NCI-H1092 (cell line): Measurements from ENCODE around the gene CCR8.
"Not testable (repeated sequence)": the region's sequence is repeated elsewhere in the genome, so short reads cannot be mapped to it uniquely, and the experiment has no call there.

Experiments used
- DNase-seq: peaks from one replicate; lab custom pipeline; 2025; lab: John Stamatoyannopoulos, UW

Gene CCR8

DNA sequence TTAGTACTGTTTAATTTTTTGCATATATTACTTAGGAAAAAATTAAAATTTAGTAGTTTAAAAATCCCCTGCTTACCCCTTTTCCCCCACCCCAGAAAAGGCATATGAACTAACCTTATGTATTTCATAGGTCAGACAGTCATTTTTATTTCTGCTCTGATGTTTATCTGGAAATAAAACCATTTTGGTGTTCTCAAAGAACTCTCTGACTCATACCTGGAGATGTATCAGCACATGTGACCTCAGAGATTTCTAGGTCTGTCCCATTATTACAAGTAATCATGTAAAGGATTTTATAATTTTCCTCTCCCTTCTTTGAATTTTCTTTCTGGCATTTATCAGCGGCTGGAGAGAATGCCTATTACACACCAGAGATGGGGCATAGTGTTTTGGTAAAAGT is 14.1 kb upstream of the CCR8 start:
- no peak for DNase-seq

GRCh38 chr3:39317571-39318169 is 11.8 kb upstream of the CCR8 start:
- DNase-seq = no peak

DNA sequence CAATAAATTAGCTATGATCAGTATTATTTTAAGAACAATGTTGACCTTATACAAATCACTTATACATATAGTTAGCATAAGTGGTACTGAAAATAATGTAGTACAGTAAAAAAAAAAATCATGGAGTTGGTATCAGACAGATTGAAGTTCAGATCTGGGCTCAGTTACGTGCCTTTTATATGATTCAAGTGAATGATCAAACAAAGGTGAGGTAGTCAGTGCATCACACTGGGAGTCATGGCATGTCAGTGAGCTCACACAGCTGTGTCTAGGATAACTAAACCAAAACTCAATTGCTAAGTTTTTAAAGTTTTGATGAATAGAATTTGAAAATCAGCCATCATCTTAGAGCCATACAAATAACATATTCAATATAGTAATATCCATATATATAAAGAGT is 11.2 kb upstream of the CCR8 start:
- no peak for DNase-seq

GRCh38 chr3:39319249-39319648 is 10.3 kb upstream of the CCR8 start:
- no peak for DNase-seq

DNA sequence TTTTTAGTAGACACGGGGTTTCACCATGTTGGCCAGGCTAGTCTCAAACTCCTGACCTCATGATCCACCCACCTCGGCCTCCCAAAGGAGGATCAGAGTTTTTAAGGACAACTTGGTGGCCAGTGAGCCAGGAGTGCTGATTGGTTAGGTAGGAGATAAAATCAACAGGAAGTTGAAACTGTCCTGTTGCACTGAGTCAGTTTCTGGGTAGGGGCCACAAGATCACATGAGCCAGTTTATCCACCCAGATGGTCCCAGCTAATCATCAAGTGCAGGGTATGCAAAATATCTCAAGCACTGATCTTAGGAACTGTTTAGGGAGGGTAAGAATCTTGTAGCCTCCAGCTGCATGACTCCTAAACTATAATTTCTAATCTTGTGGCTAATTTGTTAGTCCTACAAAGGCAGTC is 7.9 kb upstream of the CCR8 start:
- not testable (repeated sequence) for DNase-seq

DNA sequence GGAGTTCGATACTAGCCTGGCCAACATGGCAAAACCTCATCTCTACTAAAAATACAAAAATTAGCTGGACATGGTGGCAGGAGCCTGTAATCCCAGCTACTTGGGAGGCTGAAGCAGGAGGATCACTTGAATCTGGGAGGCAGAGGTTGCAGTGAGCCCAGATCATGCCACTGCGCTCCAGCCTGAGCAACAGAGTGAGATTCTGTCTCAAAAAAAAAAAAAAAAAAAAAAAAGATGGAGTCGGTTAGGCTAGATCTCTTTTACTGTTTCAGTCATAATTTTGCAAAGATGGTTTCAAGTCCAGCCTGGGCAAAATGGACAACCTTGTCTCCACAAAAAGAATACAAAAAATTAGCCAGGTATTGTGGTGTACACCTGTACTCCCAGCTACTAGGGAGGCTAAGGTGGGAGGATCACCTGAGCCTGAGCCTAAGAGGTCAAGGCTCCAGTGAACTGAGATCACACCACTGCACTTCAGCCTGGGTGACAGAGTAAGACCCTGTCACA is 7.2 kb upstream of the CCR8 start:
- not testable (repeated sequence) for DNase-seq

GRCh38 chr3:39322936-39323335 is 6.6 kb upstream of the CCR8 start:
- no peak for DNase-seq

DNA sequence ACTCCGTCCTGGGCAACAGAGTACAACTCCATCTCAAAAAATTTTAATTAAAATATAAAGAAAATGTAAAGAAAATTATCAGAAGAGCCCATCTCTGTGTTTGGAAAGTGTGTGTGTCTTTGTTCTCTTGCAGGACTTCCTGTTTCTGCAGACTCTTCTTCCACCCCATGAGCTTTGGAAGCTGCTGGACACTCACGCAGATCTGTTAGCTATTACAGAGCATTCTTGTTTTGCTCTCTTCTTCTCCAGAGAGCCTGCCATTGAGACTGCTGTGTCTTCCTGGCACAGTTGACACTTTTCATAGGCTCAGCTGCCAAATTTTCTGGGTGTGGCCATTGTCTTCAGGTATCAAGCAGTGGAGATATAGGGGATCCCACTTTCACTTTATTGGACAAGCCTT is 6.0 kb upstream of the CCR8 start:
- no peak for DNase-seq

DNA sequence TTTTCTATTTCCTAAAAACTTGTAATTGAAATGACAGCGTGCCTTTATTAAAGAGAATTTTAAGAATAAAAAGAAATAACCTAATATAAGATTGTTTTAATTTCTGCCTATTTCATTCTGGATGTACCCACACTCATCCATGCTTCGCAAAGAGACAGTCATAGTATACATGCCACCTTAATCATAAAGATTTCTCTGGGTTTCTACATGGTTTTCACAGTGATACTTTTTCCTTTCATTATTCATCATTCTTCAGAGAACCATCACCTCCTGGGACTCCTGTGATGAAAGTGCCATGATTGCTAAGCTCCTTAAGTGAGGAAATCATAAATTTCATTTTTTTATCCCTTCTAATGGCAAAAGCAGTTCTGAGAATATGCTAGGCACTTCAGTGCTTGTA is 4.3 kb upstream of the CCR8 start:
- DNase-seq = no peak

DNA sequence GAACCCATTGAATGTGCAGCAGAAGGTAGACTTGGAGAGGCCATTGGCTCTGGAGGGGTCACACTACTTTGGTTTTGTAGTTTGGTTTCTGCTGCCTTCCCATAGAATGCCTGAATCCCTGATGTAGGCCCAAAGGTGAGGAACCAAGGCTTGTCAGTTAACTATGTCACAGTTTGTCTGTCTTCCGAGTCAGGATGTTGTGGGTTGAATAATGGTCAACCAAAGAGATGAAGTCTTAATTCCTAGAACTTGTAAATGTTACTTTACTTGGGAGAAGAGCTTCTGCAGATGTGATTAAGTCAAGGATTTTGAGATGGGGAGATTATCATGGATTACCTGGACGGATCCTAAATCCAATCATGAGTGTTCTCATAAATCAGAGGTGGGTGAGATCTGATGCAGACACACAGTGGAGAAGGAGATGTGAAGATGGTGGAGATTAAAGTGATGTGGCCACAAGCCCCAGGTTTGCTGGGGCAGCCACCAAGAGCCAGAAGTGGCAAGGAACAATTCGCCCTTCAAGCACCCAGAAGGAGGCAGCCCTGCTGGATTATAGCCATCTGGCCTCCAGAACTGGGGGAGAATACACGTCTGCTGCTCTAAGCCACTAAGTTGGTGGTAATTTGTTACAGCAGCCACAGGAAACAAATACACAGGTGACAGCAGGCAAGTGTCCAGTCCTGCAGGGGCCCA is 2.3 kb upstream of the CCR8 start:
- no peak for DNase-seq

- DNase-seq = no peak
Measured at GRCh38 chr3:39327746-39328349, 1.7 kb upstream of the CCR8 start.

- DNase-seq = no peak
Measured at GRCh38 chr3:39330824-39331223, 1.3 kb downstream of the CCR8 start.

DNA sequence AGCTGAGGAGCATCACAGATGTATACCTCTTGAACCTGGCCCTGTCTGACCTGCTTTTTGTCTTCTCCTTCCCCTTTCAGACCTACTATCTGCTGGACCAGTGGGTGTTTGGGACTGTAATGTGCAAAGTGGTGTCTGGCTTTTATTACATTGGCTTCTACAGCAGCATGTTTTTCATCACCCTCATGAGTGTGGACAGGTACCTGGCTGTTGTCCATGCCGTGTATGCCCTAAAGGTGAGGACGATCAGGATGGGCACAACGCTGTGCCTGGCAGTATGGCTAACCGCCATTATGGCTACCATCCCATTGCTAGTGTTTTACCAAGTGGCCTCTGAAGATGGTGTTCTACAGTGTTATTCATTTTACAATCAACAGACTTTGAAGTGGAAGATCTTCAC is 3.0 kb downstream of the CCR8 start:
- DNase-seq = no peak

DNA sequence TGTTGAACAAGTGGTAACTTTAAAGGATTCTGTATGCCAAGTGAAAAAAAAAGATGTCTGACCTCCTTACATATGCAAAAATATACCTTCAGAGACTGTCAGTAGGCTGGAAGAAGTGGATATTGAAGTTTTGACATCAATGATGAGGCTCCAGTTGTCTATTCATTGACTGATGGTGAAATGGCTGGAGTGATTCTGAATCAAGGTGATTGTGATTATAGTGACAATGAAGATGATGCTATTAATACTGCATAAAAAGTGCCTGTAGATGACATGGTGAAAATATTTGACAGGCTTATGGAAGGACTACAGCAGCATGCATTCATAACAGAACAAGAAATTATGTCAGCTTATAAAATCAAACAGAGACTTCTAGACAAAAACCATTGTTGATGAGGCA is 4.1 kb downstream of the CCR8 start:
- no peak for DNase-seq

DNA sequence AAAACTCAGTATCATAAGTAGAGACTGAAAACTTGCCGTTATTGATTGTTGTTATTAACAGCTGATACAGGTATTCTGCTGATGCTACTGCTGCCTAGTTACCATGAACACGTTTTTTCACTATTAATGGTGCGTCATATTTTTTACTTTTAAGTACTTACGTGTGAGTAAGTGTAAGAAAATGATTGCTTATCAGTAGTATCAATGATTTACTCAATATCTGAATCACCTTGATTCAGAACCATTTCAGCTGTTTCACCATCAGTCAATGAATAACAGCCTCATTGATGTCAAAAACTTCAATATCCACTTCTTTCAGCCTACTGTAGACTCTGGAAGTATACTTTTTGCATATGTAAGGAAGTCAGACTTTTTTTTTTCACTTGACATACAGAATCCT is 4.7 kb downstream of the CCR8 start:
- no peak for DNase-seq

- no peak for DNase-seq
Measured at GRCh38 chr3:39338201-39338600, 8.7 kb downstream of the CCR8 start.

- no peak for DNase-seq
Measured at GRCh38 chr3:39339086-39339485, 9.6 kb downstream of the CCR8 start.

DNA sequence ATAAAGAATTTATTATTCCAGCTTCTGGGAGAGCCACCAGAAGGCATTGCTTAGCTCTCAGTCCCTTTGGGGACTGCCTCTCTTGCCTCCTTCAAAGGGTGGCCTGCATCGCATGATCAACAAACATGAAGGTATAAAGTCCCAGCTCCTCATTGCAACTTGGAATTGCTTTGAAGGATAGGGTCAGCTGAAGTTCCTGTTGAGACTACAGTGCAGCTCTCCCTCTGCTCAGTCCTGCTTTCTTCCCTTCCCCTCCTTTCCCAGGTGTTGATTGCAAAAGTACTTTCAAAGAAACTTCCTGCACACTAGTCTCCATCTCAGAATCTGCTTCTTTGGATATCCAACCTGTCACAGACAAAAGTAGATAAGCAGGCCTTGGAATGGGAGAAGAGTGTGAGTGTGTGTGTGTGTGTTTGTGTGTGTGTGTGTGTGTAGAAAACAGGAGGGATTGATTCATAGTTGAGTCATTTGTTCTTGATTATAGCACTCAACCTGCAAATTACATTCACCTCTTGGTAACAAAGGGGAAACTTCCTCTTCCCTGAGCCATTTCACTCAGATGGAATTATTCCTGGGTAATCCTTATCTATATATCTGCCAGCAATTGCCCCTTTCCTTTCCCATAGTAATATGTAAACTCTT is 13.7 kb downstream of the CCR8 start:
- no peak for DNase-seq

GRCh38 chr3:39343760-39344159 is 14.3 kb downstream of the CCR8 start:
- DNase-seq = no peak

GRCh38 chr3:39344746-39345344 is 15.3 kb downstream of the CCR8 start:
- no peak for DNase-seq

DNA sequence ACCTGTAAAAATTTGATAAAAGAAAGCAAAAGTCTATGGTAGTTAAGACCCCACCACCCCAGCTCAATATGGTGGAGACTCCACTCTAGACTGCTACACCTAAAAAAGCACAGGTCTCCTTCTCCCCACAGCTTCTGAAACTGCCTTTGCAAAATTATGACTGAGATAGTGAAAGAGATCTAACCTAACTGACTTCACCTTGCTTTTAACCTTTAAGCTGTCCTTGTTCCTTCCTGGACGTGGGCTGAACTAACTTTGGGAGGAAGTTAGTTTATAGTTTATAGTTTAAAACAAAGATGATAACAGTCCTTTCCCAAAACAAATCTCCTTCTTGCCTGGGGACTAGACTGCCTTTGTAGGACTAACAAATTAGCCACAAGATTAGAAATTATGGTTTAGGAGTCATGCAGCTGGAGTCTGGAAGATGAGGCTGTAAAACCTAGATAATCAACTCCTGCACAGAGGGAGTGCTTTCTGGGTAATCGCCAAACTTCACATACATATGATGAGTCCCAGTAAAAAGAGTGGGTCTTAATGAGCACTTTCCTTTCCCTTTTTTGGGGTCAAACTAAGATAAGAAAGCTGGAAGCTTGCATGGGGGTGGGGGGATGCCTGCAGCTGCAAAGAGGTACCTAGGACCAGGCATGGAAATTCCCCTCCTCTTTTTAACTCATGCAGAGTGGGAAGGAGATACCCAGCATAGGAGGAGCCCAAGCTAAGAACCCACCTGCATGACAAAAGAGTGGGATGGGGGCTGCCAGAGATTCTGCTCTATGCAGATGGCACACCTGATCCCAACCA is 17.5 kb downstream of the CCR8 start:
- no peak for DNase-seq

DNA sequence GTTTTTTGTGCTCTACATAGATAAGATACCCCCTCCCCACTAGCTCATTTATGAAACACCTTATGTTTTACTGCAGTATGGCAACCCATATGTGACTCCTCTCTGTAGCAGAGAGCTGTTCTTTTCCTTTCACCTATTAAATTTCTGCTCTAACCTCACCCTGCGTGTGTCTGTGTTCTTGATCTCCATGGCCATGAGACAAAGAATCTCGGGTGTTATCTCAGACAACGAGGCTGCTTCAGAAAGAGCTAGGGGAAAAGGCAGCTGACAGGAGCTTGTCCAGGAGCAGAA is 18.0 kb downstream of the CCR8 start:
- DNase-seq = no peak
